ENCODE results near the gene MOB3A.
A peak's percentile ranks its signal among the peaks of the same experiment; 100 is the strongest.
"Not testable (repeated sequence)": the region's sequence is repeated elsewhere in the genome, so short reads cannot be mapped to it uniquely, and the experiment has no call there.

Gene MOB3A

GRCh38 chr19:2108251-2109016 is 12.3 kb upstream of the MOB3A start:
- DNase-seq: no peak

- no peak for DNase-seq
Measured at GRCh38 chr19:2103045-2103707, 7.0 kb upstream of the MOB3A start.

- no peak for DNase-seq
Measured at GRCh38 chr19:2101417-2102335, 5.5 kb upstream of the MOB3A start.

GRCh38 chr19:2100719-2101061 is 4.6 kb upstream of the MOB3A start:
- DNase-seq: no peak

GRCh38 chr19:2099937-2100718 is 4.0 kb upstream of the MOB3A start:
- no peak for DNase-seq

- no peak for DNase-seq
Measured at GRCh38 chr19:2099054-2099501, 3.0 kb upstream of the MOB3A start.

GRCh38 chr19:2097886-2098327 is 1.8 kb upstream of the MOB3A start:
- no peak for DNase-seq

GRCh38 chr19:2097203-2097885 is 1.2 kb upstream of the MOB3A start:
- no peak for DNase-seq

- peak; percentile 100 for DNase-seq
Measured at GRCh38 chr19:2096480-2097202, 515 bp upstream of the MOB3A start, which contains the start of gene IZUMO4. TSS of gene IZUMO4 (plus strand) at chr19:2096915. CDS start at chr19:2096946, 31 bp downstream.

GRCh38 chr19:2091926-2092525 is 4.1 kb downstream of the MOB3A start:
- DNase-seq: not testable (repeated sequence)

GRCh38 chr19:2089727-2090053 is 6.4 kb downstream of the MOB3A start:
- no peak for DNase-seq

- DNase-seq: no peak
Measured at GRCh38 chr19:2089001-2089711, 7.0 kb downstream of the MOB3A start.

GRCh38 chr19:2087621-2088100 is 8.5 kb downstream of the MOB3A start:
- peak; percentile 45 for DNase-seq

- peak; percentile 42 for DNase-seq
Measured at GRCh38 chr19:2086695-2087620, 9.2 kb downstream of the MOB3A start.

- DNase-seq: peak; percentile 81
Measured at GRCh38 chr19:2084993-2085720, 11.0 kb downstream of the MOB3A start.

GRCh38 chr19:2083174-2083854 is 12.8 kb downstream of the MOB3A start:
- DNase-seq: peak; percentile 71

Data from activated T-cell treated with anti-CD3 and anti-CD28 coated beads, Interleukin-2, amount 50 U/mL, for 1 hour (primary cell).